Stimulated activated naive CD8-positive, alpha-beta T cell treated with anti-CD3 and anti-CD28 coated beads, Interleukin-15, Interleukin-2, amounts not matched to agents 100 ng/mL and 50 ng/mL, for 24 hours (primary cell): Measurements from ENCODE around the gene TMEM132E.

ENCODE experiments used
- H3K27ac Mint-ChIP-seq: one replicate; pipeline ENCODE4 v1.8.0; 2021; ENCODE audit warnings: mild to moderate bottlenecking, mixed read lengths
- H3K27me3 Mint-ChIP-seq: one replicate; pipeline ENCODE4 v1.8.0; 2021; ENCODE audit warnings: mixed read lengths
- H3K36me3 Mint-ChIP-seq: one replicate; pipeline ENCODE4 v1.8.0; 2021; ENCODE audit warnings: low read depth, mixed read lengths
- H3K4me1 Mint-ChIP-seq: one replicate; pipeline ENCODE4 v1.8.0; 2021; ENCODE audit warnings: low read depth, mixed read lengths
- H3K4me3 Mint-ChIP-seq: one replicate; pipeline ENCODE4 v1.8.0; 2021; ENCODE audit warnings: mild to moderate bottlenecking, mixed read lengths
- H3K9me3 Mint-ChIP-seq: one replicate; pipeline ENCODE4 v1.8.0; 2021; ENCODE audit warnings: mixed read lengths

The TMEM132E gene

GRCh38 chr17:34670618-34671017, 91.2 kb downstream of the TMEM132E start:
- no peak overlapping the region for H3K27ac Mint-ChIP-seq
- H3K36me3 Mint-ChIP-seq, result no peaks in the 10 kb centered on the region
- peaks cover 6% of the 10 kb centered on the region for H3K27me3 Mint-ChIP-seq
- peaks cover 2% of the 10 kb centered on the region for H3K4me1 Mint-ChIP-seq
- no peaks in the 10 kb centered on the region for H3K9me3 Mint-ChIP-seq
- H3K4me3 Mint-ChIP-seq, result no peak overlapping the region

GRCh38 chr17:34671191-34671590, 91.8 kb downstream of the TMEM132E start:
- peaks cover 4% of the 10 kb centered on the region for H3K27me3 Mint-ChIP-seq
- H3K27ac Mint-ChIP-seq, result no peak overlapping the region
- no peaks in the 10 kb centered on the region for H3K9me3 Mint-ChIP-seq
- H3K4me3 Mint-ChIP-seq, result no peak overlapping the region
- no peaks in the 10 kb centered on the region for H3K36me3 Mint-ChIP-seq
- no peaks in the 10 kb centered on the region for H3K4me1 Mint-ChIP-seq

GRCh38 chr17:34672176-34672785, 92.9 kb downstream of the TMEM132E start:
- peaks cover 4% of the 10 kb centered on the region for H3K27me3 Mint-ChIP-seq
- H3K36me3 Mint-ChIP-seq, result no peaks in the 10 kb centered on the region
- H3K4me1 Mint-ChIP-seq, result no peaks in the 10 kb centered on the region
- H3K27ac Mint-ChIP-seq, result no peak overlapping the region
- H3K9me3 Mint-ChIP-seq, result no peaks in the 10 kb centered on the region
- H3K4me3 Mint-ChIP-seq, result no peak overlapping the region

- Mint-ChIP-seq H3K27ac (no peak overlapping the region), H3K4me1 (no peaks in the 10 kb centered on the region), H3K27me3 (peaks cover 8% of the 10 kb centered on the region), H3K4me3 (no peak overlapping the region), H3K36me3 (no peaks in the 10 kb centered on the region), H3K9me3 (no peaks in the 10 kb centered on the region)
Observed at GRCh38 chr17:34673516-34673915, 94.1 kb downstream of the TMEM132E start.

- Mint-ChIP-seq H3K27ac (no peak overlapping the region), H3K9me3 (no peaks in the 10 kb centered on the region), H3K36me3 (no peaks in the 10 kb centered on the region), H3K4me1 (no peaks in the 10 kb centered on the region), H3K4me3 (no peak overlapping the region), H3K27me3 (peaks cover 11% of the 10 kb centered on the region)
Observed at GRCh38 chr17:34673995-34674890, 94.9 kb downstream of the TMEM132E start.

- Mint-ChIP-seq H3K4me3 (no peak overlapping the region), H3K4me1 (no peaks in the 10 kb centered on the region), H3K27me3 (peaks cover 13% of the 10 kb centered on the region), H3K9me3 (no peaks in the 10 kb centered on the region), H3K36me3 (no peaks in the 10 kb centered on the region), H3K27ac (no peak overlapping the region)
Observed at GRCh38 chr17:34675143-34675542, 95.8 kb downstream of the TMEM132E start.

- H3K27me3 Mint-ChIP-seq, result peaks cover 17% of the 10 kb centered on the region
- H3K4me1 Mint-ChIP-seq, result no peaks in the 10 kb centered on the region
- no peak overlapping the region for H3K27ac Mint-ChIP-seq
- H3K36me3 Mint-ChIP-seq, result no peaks in the 10 kb centered on the region
- no peak overlapping the region for H3K4me3 Mint-ChIP-seq
- no peaks in the 10 kb centered on the region for H3K9me3 Mint-ChIP-seq
Observed at GRCh38 chr17:34675605-34676004, 96.2 kb downstream of the TMEM132E start.

GRCh38 chr17:34680151-34680550, 100.8 kb downstream of the TMEM132E start:
- no peak overlapping the region for H3K4me3 Mint-ChIP-seq
- no peak overlapping the region for H3K27ac Mint-ChIP-seq
- no peaks in the 10 kb centered on the region for H3K4me1 Mint-ChIP-seq
- H3K36me3 Mint-ChIP-seq, result no peaks in the 10 kb centered on the region
- H3K9me3 Mint-ChIP-seq, result no peaks in the 10 kb centered on the region
- peaks cover 34% of the 10 kb centered on the region for H3K27me3 Mint-ChIP-seq

- Mint-ChIP-seq H3K4me1 (no peaks in the 10 kb centered on the region), H3K4me3 (no peak overlapping the region), H3K27me3 (peaks cover 44% of the 10 kb centered on the region), H3K9me3 (peaks cover under 1% of the 10 kb centered on the region), H3K27ac (no peak overlapping the region), H3K36me3 (no peaks in the 10 kb centered on the region)
Observed at GRCh38 chr17:34682305-34682704, 102.9 kb downstream of the TMEM132E start.

GRCh38 chr17:34683390-34683789, 104.0 kb downstream of the TMEM132E start:
- Mint-ChIP-seq H3K36me3 (no peaks in the 10 kb centered on the region), H3K27me3 (peaks cover 48% of the 10 kb centered on the region), H3K9me3 (peaks cover 8% of the 10 kb centered on the region), H3K27ac (no peak overlapping the region), H3K4me3 (no peak overlapping the region), H3K4me1 (no peaks in the 10 kb centered on the region)
